Small intestine (tissue), 4 donors: ENCODE results near the gene ULK2. TPM values are rescaled to one million over a fixed set of nuclear protein-coding genes. Genes with fewer than 3 reads are reported as not detected.

Experiments used
- polyA plus RNA-seq, 4 donors: library from polyadenylated mRNA; stranded (reverse) in 3 of 4; unstranded in 1 of 4; fragments of 200-250 nt in 3 of 4; fragments of 120-200 nt in 1 of 4; gene quantifications; one replicate each; pipeline versions ENCODE4 v1.2.1 to v1.2.3, GENCODE V29; 2013
- donor health status: healthy with polysubstance abuse.
- donor health status: Bipolar disorder and iron deficiency.
- donor health status: healthy.

The ULK2 gene
- polyA plus RNA-seq, 4 donors, result 1.8 to 11.4 (median 3.5) TPM

Other genes starting within 250 kb of the ULK2 start
- 100 to 1,000 TPM in 1 of 4 donors, 10 to 100 TPM in 3; 68.6 to 153 (median 76.0) TPM for gene ALDH3A2, start 219.2 kb downstream of the ULK2 start, polyA plus RNA-seq
- gene SLC47A2, start 151.4 kb downstream of the ULK2 start, polyA plus RNA-seq, result 1 to 10 TPM in 1 of 4 donors, under 1 TPM in 3; 0.34 to 1.1 (median 0.54) TPM
- gene ALDH3A1, start 119.6 kb downstream of the ULK2 start, polyA plus RNA-seq, result 1 to 10 TPM in 3 of 4 donors, under 1 TPM in 1; 0.92 to 5.8 (median 3.1) TPM
- gene AKAP10, start 109.9 kb upstream of the ULK2 start, polyA plus RNA-seq, result 10 to 100 TPM in 1 of 4 donors, 1 to 10 TPM in 3; 5.4 to 20.7 (median 7.2) TPM
- gene SPECC1, start 141.4 kb upstream of the ULK2 start, polyA plus RNA-seq, result 10 to 100 TPM; 13.7 to 38.9 (median 32.8) TPM